ENCODE data around the gene GULP1. TPM values are rescaled to one million over a fixed set of nuclear protein-coding genes. Genes with fewer than 3 reads are reported as not detected.

GULP1 gene
- total and polyA plus RNA-seq, 3 donors from 2014 or later = 76.2 to 90.3 (median 78.5) TPM

DNA sequence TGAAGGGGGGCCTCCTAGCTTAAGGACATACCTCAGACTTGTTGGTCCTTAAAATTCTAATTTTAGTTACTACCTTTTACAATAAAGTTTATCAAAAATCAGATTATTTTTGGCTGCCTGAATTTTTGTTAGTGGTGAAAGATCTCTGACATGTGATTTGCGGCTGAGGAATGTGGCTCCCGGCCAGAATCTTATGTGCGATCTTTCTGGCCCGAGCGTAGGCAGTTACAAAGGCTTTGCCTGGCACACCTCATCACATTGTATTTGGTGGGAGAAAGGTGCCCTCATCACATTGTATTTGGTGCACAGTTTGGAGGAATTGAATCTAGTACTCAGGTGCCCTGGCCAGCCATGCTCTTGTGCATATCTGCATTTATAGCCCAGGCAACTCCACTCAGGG, 289.1 kb downstream of the GULP1 start:
- Histone ChIP-seq H3K27me3 (no peaks in the 10 kb centered on the region), H3K9me3 (no peaks in the 10 kb centered on the region), H3K4me1 (no peaks in the 10 kb centered on the region), H3K27ac (no peak overlapping the region), H3K4me3 (no peak overlapping the region), H3K36me3 (ENCODE audit: low read depth, missing control alignments) (no peaks in the 10 kb centered on the region)
- 57 to 59% methylated on average over 5 of the region's 5 CpGs for WGBS, 2 donors
- intact Hi-C loops (cut with DNase I; ENCODE audit: low total_unique reads) = no loop called here
- TF ChIP-seq, protein P1, sequence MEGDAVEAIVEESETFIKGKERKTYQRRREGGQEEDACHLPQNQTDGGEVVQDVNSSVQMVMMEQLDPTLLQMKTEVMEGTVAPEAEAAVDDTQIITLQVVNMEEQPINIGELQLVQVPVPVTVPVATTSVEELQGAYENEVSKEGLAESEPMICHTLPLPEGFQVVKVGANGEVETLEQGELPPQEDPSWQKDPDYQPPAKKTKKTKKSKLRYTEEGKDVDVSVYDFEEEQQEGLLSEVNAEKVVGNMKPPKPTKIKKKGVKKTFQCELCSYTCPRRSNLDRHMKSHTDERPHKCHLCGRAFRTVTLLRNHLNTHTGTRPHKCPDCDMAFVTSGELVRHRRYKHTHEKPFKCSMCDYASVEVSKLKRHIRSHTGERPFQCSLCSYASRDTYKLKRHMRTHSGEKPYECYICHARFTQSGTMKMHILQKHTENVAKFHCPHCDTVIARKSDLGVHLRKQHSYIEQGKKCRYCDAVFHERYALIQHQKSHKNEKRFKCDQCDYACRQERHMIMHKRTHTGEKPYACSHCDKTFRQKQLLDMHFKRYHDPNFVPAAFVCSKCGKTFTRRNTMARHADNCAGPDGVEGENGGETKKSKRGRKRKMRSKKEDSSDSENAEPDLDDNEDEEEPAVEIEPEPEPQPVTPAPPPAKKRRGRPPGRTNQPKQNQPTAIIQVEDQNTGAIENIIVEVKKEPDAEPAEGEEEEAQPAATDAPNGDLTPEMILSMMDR (IDR thresholded peaks at IDR 0.05) = no peak
- TF ChIP-seq POLR2A (IDR thresholded peaks at IDR 0.05) = no peak
- DNase-seq = no peak

DNA sequence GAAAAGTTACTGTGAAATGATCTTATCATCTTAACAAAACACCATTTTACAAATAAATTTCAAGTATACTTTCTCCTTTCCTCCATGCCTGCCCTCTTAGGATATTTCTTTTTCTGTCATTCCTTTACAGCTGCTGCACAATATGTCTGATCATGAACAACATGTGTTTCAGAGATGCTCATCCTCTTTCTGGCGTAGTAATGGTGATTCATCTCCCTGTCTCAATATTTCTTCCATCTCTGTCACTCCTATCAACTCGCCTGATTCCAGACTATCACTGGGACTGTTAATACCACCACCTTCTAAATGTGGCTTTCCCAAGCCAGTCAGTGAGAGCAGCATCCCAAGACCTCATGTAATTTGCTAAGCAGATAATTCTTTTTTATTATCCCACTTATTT, 290.5 kb downstream of the GULP1 start:
- 84 to 90% methylated on average over 2 of the region's 2 CpGs for WGBS, 2 donors
- TF ChIP-seq, protein P1 (IDR thresholded peaks at IDR 0.05) = no peak
- TF ChIP-seq POLR2A (IDR thresholded peaks at IDR 0.05) = no peak

DNA sequence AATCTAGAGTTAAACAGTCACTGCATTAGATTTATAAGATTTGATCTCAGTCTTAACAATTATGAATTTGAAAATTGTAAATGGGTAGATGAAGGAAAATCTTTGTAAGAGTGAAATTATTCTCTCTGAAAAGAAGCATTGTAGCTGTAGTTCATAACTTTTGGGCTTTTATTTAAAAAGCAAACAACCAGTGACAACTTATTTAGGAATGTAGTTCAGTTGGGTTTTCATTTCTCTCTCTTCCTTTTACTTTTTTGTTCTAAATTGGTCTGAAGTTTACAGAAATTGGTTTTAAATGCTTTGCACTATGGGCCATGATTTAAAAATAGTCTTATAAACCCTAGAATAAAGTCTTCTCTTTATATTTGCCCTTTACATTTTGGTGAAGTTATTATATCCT, 296.6 kb downstream of the GULP1 start:
- H3K4me3 ChIP-seq = no peak overlapping the region
- H3K27me3 ChIP-seq = no peaks in the 10 kb centered on the region
- H3K4me1 ChIP-seq = no peaks in the 10 kb centered on the region
- intact Hi-C loops (cut with DNase I; ENCODE audit: low total_unique reads) = no loop called here
- no peaks in the 10 kb centered on the region for H3K9me3 ChIP-seq
- no peaks in the 10 kb centered on the region for H3K36me3 ChIP-seq (ENCODE audit: low read depth, missing control alignments)
- DNase-seq = no peak
- TF ChIP-seq, protein P1 (IDR thresholded peaks at IDR 0.05) = no peak
- TF ChIP-seq POLR2A (IDR thresholded peaks at IDR 0.05) = no peak
- no peak overlapping the region for H3K27ac ChIP-seq

More for the DNA sequence above, 290.5 kb downstream of the GULP1 start:
- Histone ChIP-seq H3K27me3 (no peaks in the 10 kb centered on the region), H3K4me1 (no peaks in the 10 kb centered on the region), H3K4me3 (no peak overlapping the region), H3K36me3 (ENCODE audit: low read depth, missing control alignments) (no peaks in the 10 kb centered on the region), H3K27ac (no peak overlapping the region), H3K9me3 (no peaks in the 10 kb centered on the region)
- intact Hi-C loops (cut with DNase I; ENCODE audit: low total_unique reads) = no loop called here
- no peak for DNase-seq

DNA sequence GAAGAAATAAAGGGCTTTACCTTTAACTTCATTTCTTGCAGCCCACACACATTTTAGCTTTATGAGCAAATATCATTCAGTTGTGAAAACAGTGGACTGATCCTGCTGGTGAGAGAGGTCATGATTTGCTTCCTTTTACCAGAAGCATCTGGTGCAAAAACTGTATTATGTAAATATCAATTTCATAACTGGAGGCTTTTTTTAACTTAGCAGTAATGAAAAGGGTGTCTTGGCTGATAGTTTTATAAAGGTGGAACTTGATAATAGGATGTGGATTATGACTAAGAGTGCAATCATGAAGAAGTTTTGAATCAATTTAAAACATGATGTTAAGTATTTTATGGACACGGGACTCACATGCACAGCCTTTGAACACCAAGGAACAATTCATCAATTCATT, 304.4 kb downstream of the GULP1 start:
- intact Hi-C loops (cut with DNase I; ENCODE audit: low total_unique reads) = no loop called here
- DNase-seq = no peak
- H3K4me3 ChIP-seq = no peak overlapping the region
- WGBS, 2 donors = 86 to 93% methylated on average over 1 of the region's 1 CpG
- H3K4me1 ChIP-seq = no peaks in the 10 kb centered on the region
- no peaks in the 10 kb centered on the region for H3K36me3 ChIP-seq (ENCODE audit: low read depth, missing control alignments)
- H3K27ac ChIP-seq = no peak overlapping the region
- TF ChIP-seq, protein P1 (IDR thresholded peaks at IDR 0.05) = no peak
- TF ChIP-seq POLR2A (IDR thresholded peaks at IDR 0.05) = no peak
- no peaks in the 10 kb centered on the region for H3K9me3 ChIP-seq
- no peaks in the 10 kb centered on the region for H3K27me3 ChIP-seq

DNA sequence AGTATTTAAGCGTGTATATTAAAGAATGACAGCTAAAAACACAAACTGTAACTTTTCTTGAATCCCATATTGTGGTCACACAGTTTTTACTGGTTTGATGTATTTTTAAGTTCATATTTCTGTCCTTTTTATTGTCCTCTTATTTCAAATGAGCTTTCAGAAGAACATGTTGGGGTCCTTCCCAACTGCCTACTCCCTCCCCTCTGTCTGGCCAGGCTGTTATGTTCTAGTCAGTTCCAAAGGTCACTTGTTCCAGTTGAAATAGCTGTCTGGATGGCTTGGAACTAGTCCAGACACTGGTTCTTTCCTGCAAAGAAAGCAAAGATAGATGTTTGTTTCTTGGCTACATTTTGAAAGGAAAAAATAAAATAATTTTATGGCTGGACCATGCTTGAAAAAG, 306.9 kb downstream of the GULP1 start:
- Histone ChIP-seq H3K36me3 (ENCODE audit: low read depth, missing control alignments) (no peaks in the 10 kb centered on the region), H3K27me3 (no peaks in the 10 kb centered on the region), H3K27ac (peak overlapping the region in 1 of 2 donors; percentile 68), H3K4me3 (no peak overlapping the region), H3K9me3 (no peaks in the 10 kb centered on the region), H3K4me1 (no peaks in the 10 kb centered on the region)
- 53 to 64% methylated on average over 1 of the region's 1 CpG for WGBS, 2 donors
- peak; percentile 66 for DNase-seq
- intact Hi-C loops (cut with DNase I; ENCODE audit: low total_unique reads) = no loop called here
- no peak for TF ChIP-seq POLR2A (IDR thresholded peaks at IDR 0.05)
- TF ChIP-seq, protein P1 (IDR thresholded peaks at IDR 0.05) = no peak

Data from testis (tissue), 3 donors.